Left lobe of liver (tissue), 2 donors: ENCODE data around the gene SLFNL1. TPM values are rescaled to one million over a fixed set of nuclear protein-coding genes. Genes with fewer than 3 reads are reported as not detected.

Experiments
- ATAC-seq: fragments of 200-7000 bp; cut with Tn5 transposase; one replicate; pipeline ENCODE4 v1.9.1; 2020; ENCODE audit warnings: mild to moderate bottlenecking, moderate library complexity
- DNase-seq: peaks from one replicate; pipeline ENCODE4 v3.0.0-alpha.2; 2020; ENCODE audit warnings: low spot score
- total RNA-seq: library from RNA; stranded (reverse); gene quantifications from one replicate; pipeline ENCODE4 v1.2.1, GENCODE V29; 2021
- donor health status: DM: no; HTN: no; CAD: no; lungs with moderate emphysema.
- donor health status: DM: no; HTN: yes; CAD: no.

Gene SLFNL1
- total RNA-seq, 1 donor from 2014 or later: not detected

DNA sequence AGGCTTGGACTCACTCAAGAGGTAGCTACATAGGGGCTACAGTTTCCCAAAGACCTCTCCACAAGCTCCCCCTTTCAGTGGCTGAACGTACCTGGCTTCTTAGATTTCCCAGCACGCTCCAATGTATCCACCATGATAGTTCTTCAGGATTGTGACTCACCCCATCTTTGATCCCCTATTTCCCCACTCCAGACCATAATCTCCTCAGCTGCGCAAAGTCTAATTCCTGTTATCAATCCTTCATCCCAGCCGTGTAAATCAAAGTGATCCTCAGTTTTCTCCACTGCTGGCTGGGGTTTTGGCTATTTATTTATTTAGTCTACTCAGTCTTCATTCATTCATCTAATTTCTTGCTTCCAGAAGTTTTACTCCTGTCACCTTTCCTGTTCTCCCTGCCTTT lies 55.1 kb downstream of the SLFNL1 start:
- ATAC-seq (no peak), DNase-seq (no peak)

Other genes starting within 250 kb of the SLFNL1 start
- 0.20 TPM for gene KCNQ4, start 237.9 kb downstream of the SLFNL1 start, total RNA-seq
- gene CITED4, start 159.4 kb downstream of the SLFNL1 start, total RNA-seq: 29.9 TPM
- 35.6 TPM for gene CTPS1, start 42.0 kb downstream of the SLFNL1 start, total RNA-seq
- 10.7 TPM for gene SCMH1, start 220.6 kb upstream of the SLFNL1 start, total RNA-seq